Measurements from ENCODE around the gene DUOXA2.
A peak's percentile ranks its signal among the peaks of the same experiment; 100 is the strongest.
"Not testable (repeated sequence)": the region's sequence is repeated elsewhere in the genome, so short reads cannot be mapped to it uniquely, and the experiment has no call there.

The DUOXA2 gene

DNA sequence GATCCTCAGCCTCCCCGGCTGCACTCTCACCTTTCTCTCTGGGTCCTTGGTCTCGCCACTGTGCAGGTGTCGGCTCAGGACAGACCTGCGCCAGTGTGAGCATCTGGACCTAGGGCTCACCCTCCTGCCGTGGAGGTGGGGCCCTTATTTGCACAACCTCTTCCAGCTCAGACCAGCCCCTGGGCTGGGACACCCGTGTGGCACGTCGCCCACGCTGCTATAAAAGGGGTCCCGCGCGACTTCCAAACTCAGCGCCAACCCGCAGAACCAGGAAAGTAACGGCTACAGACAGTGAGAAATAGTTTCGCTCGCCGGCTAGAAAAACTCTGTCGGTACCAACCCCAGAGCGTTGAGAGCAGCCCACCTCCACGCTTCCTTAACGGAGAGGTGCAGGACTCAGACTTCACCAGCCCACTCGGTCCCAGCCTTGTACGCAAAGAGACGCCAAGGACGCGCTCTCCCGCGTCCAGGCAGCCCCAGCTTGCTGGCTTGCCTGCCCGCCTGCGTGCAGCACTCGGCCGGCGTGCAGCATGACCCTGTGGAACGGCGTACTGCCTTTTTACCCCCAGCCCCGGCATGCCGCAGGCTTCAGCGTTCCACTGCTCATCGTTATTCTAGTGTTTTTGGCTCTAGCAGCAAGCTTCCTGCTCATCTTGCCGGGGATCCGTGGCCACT lies at the start of gene DUOXA2, which contains the start of gene DUOX2:
TSS of gene DUOXA2 (plus strand) at position 251 of the 675 bp plus-strand sequence. CDS start at position 531, 280 bp downstream.
TSS of gene DUOX2 (minus strand) at position 97 of the 675 bp plus-strand sequence. CDS start 761 bp downstream, outside the sequence.
- DNase-seq (ENCODE audit: low spot score): no peak

DNA sequence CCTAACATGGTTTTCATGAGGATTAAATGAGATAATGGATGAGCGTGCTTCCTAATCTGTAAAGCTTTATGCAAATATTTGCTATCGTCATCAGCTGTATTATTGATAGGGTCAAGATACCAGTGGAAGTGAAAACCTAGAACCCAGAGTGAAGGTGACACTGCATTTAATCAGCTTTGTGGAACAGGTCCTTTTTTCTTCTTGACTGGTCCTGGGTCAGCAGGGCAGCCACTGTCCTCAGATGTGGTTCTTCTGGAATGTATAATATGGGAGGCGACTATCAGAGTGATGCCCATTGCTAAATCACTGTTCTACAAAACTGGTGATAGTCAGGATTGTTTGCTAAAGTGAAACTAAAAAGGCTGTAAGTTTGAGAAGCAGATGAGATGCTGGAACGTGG lies 49.7 kb upstream of the DUOXA2 start:
- DNase-seq (ENCODE audit: low spot score): no peak
- no peak overlapping the region for H3K4me3 ChIP-seq
- TF ChIP-seq, protein P1, sequence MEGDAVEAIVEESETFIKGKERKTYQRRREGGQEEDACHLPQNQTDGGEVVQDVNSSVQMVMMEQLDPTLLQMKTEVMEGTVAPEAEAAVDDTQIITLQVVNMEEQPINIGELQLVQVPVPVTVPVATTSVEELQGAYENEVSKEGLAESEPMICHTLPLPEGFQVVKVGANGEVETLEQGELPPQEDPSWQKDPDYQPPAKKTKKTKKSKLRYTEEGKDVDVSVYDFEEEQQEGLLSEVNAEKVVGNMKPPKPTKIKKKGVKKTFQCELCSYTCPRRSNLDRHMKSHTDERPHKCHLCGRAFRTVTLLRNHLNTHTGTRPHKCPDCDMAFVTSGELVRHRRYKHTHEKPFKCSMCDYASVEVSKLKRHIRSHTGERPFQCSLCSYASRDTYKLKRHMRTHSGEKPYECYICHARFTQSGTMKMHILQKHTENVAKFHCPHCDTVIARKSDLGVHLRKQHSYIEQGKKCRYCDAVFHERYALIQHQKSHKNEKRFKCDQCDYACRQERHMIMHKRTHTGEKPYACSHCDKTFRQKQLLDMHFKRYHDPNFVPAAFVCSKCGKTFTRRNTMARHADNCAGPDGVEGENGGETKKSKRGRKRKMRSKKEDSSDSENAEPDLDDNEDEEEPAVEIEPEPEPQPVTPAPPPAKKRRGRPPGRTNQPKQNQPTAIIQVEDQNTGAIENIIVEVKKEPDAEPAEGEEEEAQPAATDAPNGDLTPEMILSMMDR (IDR thresholded peaks at IDR 0.05): no peak
- H3K27ac ChIP-seq: no peak overlapping the region

More for the DNA sequence above, at the start of gene DUOXA2, which contains the start of gene DUOX2:
- TF ChIP-seq, protein P1 (IDR thresholded peaks at IDR 0.05): no peak
- no peak within 1 kb of the TSS for H3K27ac ChIP-seq
- H3K4me3 ChIP-seq: peak within 1 kb of the TSS; percentile 49

DNA sequence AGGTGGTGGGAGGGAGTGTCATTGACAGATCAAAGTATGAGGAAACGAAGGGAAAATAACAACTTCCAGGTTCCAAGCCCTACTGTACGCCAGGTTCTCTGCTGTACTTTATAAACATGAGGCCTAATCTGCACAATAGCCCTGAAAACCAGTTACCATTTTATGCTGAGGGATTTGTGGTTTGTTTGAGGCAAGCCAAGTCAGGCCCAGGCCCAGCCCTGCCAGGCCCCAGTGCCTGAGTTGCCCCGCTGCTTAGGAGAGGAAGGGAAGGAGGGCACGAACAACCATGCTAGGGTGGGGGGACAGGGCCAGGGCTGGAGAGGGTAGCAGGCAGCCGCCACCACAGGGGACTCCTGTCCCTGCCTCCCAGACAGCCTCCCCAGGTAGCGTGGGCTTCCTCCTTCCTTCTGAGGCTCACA lies 44.2 kb upstream of the DUOXA2 start:
- not testable (repeated sequence) for H3K27ac ChIP-seq; DNase-seq (ENCODE audit: low spot score); H3K4me3 ChIP-seq

DNA sequence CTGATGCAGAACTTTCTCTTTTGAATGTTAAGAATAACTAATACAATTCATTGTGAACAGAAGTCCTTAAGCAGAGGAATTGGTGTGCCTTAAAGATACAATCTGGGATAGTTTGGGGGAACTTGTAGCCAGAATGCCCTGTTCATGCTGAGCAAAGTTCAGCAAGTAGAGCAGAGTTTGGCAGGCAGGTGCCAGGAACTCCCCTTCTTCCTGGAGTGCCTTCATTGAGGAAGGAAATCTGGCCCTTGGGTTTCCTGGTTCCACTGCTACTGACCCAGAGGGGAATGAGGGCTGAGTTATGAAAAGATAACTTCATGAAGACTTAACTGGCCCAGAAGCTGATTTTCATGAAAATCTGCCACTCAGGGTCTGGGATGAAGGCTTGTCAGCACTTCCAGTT lies 40.5 kb upstream of the DUOXA2 start:
- not testable (repeated sequence) for H3K27ac ChIP-seq; DNase-seq (ENCODE audit: low spot score); H3K4me3 ChIP-seq

DNA sequence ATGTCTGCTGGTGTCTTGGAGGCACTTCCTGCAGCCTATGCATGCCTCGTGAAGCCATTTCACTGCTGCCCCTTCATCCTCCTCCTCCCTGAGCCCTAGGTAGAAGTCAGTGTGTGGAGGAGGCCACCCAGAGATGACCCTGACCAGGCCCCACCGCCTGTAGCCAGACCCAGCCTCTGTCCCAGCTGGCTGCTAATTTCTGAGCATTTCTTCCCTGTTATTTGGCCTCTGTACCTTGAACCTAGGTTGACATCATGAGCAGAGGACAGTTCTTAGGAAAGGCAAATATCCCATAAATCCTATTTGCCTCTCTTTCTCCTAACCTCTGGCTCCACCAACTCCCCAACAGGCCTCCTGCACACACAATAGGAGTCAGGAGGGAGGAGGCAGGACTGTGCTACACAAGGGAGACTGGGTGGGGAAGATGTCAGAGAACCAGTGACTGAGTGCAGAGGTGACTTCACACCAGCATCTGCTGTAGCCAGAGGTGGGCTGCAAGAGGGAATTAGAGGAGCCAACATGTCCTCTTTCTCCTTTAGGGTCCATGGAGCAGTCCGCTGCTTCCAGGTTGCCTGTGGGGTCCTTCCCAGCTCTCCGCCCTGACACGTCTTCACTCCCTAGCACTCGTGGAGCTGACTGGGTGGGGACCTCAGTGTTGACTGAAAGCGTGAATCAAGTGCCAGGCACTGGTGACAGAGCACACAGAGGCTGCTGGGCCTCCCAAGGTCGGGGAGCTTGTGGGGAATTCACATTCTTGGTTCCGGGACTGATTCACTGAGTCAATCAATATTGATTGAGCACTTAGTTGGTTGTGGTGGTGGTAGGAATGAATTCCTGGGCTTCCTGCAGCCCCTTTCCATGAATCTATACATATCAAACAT lies 38.4 kb upstream of the DUOXA2 start:
- not testable (repeated sequence) for H3K4me3 ChIP-seq; DNase-seq (ENCODE audit: low spot score); H3K27ac ChIP-seq

DNA sequence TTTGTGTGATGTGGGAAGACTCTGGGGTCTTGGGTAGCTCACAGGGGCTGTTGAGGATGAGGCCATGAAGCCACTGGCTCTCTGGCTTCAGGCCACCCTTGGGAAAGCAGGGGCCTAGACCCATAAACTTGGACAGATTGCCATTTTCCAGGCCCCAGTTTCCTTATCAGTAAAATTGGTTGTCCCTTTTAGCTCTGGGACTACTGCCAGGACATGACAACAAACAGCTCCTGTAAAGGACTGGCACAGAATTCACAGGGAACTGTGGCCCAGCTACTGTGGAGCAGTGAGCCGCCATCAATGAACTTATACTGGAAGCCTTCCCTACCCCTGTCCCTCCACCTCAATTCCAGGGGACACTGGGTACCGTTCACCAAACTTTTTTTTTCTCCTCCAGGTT lies 36.7 kb upstream of the DUOXA2 start:
- not testable (repeated sequence) for DNase-seq (ENCODE audit: low spot score); H3K4me3 ChIP-seq
- H3K27ac ChIP-seq: peak overlapping the region; percentile 32 to 65

DNA sequence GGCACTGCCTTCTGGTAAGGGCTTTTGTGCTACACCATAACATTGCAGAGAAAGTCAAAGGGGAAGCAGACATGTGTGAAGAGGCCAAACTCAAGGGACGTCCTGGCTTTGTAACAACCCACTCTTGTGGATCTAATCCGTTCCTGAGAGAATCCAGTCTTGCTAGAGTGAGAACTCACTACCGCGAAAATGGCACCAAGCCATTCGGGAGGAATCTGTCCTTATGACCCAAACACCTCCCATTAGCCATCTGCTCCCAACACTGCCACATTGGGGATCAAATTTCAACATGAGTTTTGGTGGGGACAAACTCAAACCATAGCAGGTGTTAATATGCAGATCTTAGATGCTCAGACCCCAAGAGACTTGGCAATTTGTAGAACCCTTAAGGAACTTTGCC lies 34.9 kb upstream of the DUOXA2 start:
- not testable (repeated sequence) for H3K4me3 ChIP-seq; DNase-seq (ENCODE audit: low spot score)

DNA sequence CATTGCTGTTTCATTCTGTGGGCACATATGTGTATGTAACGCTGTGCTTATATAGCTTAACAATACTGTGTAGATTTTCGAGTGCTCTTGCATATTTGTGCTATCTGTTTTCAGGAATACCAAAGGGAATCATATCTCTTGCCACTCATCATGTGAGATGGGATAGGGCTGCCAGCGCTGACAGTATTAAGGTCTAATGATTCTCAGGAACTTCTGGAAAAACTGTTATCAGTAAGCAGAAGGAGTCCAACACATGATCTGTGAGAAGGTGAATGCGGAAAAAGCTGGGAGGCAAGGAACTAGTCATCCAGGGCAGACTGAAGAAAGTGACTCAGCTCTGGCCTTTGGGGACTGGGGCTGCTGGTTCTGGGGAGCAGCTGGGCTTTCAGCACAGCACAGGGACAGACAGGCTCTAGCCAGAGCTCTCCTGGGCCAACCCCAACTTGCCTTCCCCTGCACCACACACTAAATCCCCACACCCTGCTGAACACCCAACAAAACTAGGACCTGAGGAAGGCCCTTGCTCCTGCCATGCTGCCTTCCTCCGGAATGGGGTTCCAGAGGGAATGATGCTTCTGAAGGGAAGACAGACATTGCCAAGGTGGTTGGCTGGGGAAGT lies 34.4 kb upstream of the DUOXA2 start:
- H3K4me3 ChIP-seq; DNase-seq (ENCODE audit: low spot score): not testable (repeated sequence)
- peak overlapping the region in 1 of 2 donors; percentile 22 for H3K27ac ChIP-seq

More for the DNA sequence above, 34.9 kb upstream of the DUOXA2 start:
- peak overlapping the region in 1 of 2 donors; percentile 22 for H3K27ac ChIP-seq

DNA sequence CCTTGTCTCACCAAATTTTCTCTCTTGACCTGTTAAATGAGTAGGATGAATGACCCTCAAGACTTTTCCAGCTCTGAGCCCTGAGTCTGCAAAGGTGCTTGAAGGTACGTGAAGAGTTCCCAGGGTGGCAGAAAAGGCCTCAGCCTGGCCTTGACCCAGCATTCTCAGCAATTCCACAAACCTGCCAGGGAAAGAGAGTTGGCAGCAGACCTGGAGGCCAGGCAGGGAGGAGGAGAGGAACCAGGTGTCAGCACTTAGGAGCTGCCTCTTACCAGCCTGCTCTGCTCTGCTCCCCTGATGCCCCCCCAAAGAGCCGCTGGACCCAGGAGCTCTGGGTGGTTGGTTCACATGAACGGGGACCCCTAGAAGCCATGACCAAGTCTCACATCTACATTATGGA lies 33.5 kb upstream of the DUOXA2 start:
- H3K27ac ChIP-seq; H3K4me3 ChIP-seq; DNase-seq (ENCODE audit: low spot score): not testable (repeated sequence)

DNA sequence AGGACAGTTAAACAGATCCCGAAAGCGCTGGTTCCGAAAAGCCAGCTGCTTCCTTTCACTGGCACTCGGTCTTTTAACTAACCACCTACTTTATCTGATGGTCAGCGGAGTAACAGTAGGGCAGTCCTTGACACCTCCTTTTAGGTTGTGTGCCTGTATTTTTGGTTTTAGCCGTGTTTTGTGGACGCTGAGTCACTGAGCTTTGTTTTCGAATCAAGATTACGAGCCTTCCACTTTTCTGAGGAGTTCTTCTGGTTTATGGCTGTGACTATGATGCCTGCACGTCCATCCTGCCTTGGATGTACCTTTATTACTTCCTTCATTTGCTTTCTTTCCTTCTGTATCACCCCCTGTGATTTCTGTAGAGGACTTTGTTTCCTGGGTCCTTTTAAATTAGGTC lies 31.7 kb upstream of the DUOXA2 start:
- not testable (repeated sequence) for DNase-seq (ENCODE audit: low spot score); H3K27ac ChIP-seq; H3K4me3 ChIP-seq

DNA sequence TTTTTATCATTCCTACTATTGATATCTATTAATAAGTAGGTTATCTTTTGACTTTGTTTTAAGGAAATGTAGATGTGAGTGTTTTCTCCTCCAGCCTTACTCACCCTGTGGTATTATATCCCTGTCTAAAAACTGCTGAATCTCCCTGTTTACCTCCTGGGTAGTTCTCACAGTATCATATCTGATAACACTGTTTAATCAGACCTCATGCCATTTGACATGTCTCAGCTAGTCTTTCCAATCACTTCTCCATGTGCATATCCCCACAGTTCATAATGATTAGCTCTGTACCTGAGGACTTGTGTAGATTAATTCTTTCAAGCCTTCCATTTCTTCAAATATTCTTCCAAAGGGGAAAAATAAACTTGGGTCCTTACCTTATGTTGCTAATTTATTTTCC lies 30.9 kb upstream of the DUOXA2 start:
- no peak overlapping the region for H3K4me3 ChIP-seq

More for the DNA sequence above, 30.9 kb upstream of the DUOXA2 start:
- DNase-seq (ENCODE audit: low spot score): no peak
- no peak overlapping the region for H3K27ac ChIP-seq
- TF ChIP-seq, protein P1 (IDR thresholded peaks at IDR 0.05): no peak

Data from coronary artery (tissue), 2 donors.